Gastrocnemius medialis (tissue), 4 donors: Measurements from ENCODE around the gene PPAN. TPM values are rescaled to one million over a fixed set of nuclear protein-coding genes. Genes with fewer than 3 reads are reported as not detected.

Experiments used
- ATAC-seq, 2 donors: fragments of 150-250 bp; one replicate each; pipeline ENCODE4 v1.9.1; 2016
- DNase-seq, 2 donors: peaks; one replicate each; pipeline ENCODE4 v3.0.0-alpha.2; 2019
- H3K27ac ChIP-seq, 4 donors: fragments of 200-600 bp; sonication (generic); 1 replicate in 1 of 4; 2 replicates in 3 of 4; pipeline ENCODE4 v1.5.1; 2016 to 2018; ENCODE audit warnings: mild to moderate bottlenecking in 2 of 4, moderate library complexity in 1 of 4
- H3K27me3 ChIP-seq, 3 donors: fragments of 200-600 bp; sonication (generic) in 2 of 3; 1 replicate in 1 of 3; 2 replicates in 2 of 3; pipeline versions ENCODE4 v1.5.1 to v1.6.0; 2016 to 2019; ENCODE audit warnings: mild to moderate bottlenecking in 1 of 3, moderate library complexity in 1 of 3
- H3K36me3 ChIP-seq, 2 donors: fragments of 200-600 bp; sonication (generic) in 1 of 2; one replicate each; pipeline ENCODE4 v1.5.1; 2017 to 2018
- H3K4me1 ChIP-seq, 2 donors: fragments of 200-600 bp; sonication (generic) in 1 of 2; one replicate each; pipeline ENCODE4 v1.5.1; 2016 to 2017; ENCODE audit warnings: mild to moderate bottlenecking in 2 of 2
- H3K4me3 ChIP-seq, 4 donors: fragments of 200-600 bp; sonication (generic) in 3 of 4; 1 replicate in 1 of 4; 2 replicates in 3 of 4; pipeline ENCODE4 v1.5.1; 2016 to 2019; ENCODE audit warnings: mild to moderate bottlenecking in 2 of 4
- H3K9me3 ChIP-seq, 3 donors: fragments of 200-600 bp; sonication (generic) in 2 of 3; 1 replicate in 1 of 3; 2 replicates in 2 of 3; pipeline ENCODE4 v1.5.1; 2016 to 2019
- POLR2A ChIP-seq, 2 donors: fragments of 450-650 bp; IDR thresholded peaks; one replicate each; pipeline ENCODE4 v1.6.1; 2017; ENCODE audit warnings: antibody characterized with exemption in 2 of 2, mild to moderate bottlenecking in 2 of 2, moderate library complexity in 2 of 2
- in situ Hi-C, 4 donors: fragments of 200-750 bp; cut with MboI; loops; one replicate each; pipeline versions ENCODE4 v1.15.0 to v1.8.0; 2017; ENCODE audit warnings: low sequenced_read_pairs in 4 of 4
- intact Hi-C: fragments of 100-400 bp; cut with DNase I; formaldehyde crosslinking; loops from one replicate; pipeline ENCODE4 v1.15.1; 2023; ENCODE audit warnings: low total_unique reads
- total RNA-seq, 4 donors: library from RNA; depleted of rRNA; stranded (reverse); fragments of >200 nt; gene quantifications; one replicate each; pipeline versions ENCODE4 v1.1.0 to v1.2.3, GENCODE V29; 2016
- TF ChIP-seq, protein P1 (sequence below), 5 experiments: fragments of 450-650 bp in 3 of 5; fragments of 200-600 bp in 2 of 5; sonication (generic) in 2 of 5; IDR thresholded peaks in 4 of 5; conservative IDR thresholded peaks in 1 of 5; 1 replicate in 4 of 5; 2 replicates in 1 of 5; pipeline ENCODE4 v1.5.1; 2016 to 2019; ENCODE audit warnings: antibody characterized with exemption in 5 of 5, mild to moderate bottlenecking in 3 of 5, moderate library complexity in 3 of 5

The PPAN gene
- total RNA-seq, 4 donors from 2014 or later, result 30.5 to 42.3 (median 36.7) TPM

DNA sequence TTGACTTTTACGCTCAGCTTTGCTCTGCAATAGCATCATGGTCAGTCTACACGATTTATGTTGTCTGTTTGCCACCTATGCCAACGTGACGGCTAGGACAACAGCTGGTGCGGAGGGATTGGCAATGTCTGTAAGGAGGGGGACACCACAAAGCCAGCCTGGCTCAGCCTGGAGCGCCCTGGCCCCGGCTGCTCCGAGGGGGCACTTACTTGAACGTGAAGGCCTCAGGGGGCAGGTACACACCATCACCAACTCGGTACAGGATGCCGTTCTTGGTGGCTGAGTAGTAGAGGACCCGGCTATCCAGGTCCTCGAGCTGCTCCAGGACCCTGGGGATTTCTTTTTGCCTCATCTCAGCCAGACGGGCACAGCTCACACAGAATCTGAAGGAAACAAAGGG is 40.0 kb downstream of the PPAN start:
- Histone ChIP-seq H3K4me1 (no peaks in the 10 kb centered on the region), H3K4me3 (no peak overlapping the region), H3K36me3 (peaks cover 0 to 78% of the 10 kb centered on the region in 2 donors), H3K9me3 (no peaks in the 10 kb centered on the region), H3K27ac (no peak overlapping the region), H3K27me3 (no peaks in the 10 kb centered on the region)
- no peak for ATAC-seq
- intact Hi-C loops, result no loop called here
- no peak for DNase-seq
- TF ChIP-seq POLR2A (IDR thresholded peaks at IDR 0.05), result no peak
- TF ChIP-seq, protein P1, sequence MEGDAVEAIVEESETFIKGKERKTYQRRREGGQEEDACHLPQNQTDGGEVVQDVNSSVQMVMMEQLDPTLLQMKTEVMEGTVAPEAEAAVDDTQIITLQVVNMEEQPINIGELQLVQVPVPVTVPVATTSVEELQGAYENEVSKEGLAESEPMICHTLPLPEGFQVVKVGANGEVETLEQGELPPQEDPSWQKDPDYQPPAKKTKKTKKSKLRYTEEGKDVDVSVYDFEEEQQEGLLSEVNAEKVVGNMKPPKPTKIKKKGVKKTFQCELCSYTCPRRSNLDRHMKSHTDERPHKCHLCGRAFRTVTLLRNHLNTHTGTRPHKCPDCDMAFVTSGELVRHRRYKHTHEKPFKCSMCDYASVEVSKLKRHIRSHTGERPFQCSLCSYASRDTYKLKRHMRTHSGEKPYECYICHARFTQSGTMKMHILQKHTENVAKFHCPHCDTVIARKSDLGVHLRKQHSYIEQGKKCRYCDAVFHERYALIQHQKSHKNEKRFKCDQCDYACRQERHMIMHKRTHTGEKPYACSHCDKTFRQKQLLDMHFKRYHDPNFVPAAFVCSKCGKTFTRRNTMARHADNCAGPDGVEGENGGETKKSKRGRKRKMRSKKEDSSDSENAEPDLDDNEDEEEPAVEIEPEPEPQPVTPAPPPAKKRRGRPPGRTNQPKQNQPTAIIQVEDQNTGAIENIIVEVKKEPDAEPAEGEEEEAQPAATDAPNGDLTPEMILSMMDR (IDR thresholded peaks at IDR 0.05 in 4 of 5, conservative IDR thresholded peaks at IDR 0.05 in 1 of 5), result no peak
- in situ Hi-C loops, result no loop called here

DNA sequence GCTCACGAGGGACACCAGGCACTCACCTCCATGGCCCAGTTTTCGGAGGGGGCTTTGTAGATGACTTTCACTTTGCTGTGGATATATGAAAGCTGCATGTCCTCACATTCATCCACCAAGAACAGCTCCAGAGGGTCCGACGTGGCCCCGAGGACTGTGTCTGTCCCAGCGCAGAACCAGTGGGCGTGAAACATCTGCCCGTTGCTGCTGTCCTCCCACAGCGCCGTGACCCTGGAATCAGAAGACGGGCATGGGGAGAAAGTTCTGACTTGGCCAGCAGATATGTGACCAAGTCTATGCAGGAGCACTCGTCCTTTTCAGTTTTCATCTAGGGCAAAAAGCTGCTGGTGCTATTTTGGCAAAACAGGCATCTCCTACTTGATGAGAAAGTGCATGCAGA is 43.3 kb downstream of the PPAN start:
- Histone ChIP-seq H3K4me1 (no peaks in the 10 kb centered on the region), H3K4me3 (no peak overlapping the region), H3K27me3 (no peaks in the 10 kb centered on the region), H3K36me3 (peaks cover 0 to 62% of the 10 kb centered on the region in 2 donors), H3K9me3 (no peaks in the 10 kb centered on the region), H3K27ac (no peak overlapping the region)
- ATAC-seq (no peak), DNase-seq (no peak)
- TF ChIP-seq POLR2A (IDR thresholded peaks at IDR 0.05), result no peak
- TF ChIP-seq, protein P1 (IDR thresholded peaks at IDR 0.05 in 4 of 5, conservative IDR thresholded peaks at IDR 0.05 in 1 of 5), result no peak
- intact Hi-C loops, result no loop called here
- in situ Hi-C loops, result no loop called here

DNA sequence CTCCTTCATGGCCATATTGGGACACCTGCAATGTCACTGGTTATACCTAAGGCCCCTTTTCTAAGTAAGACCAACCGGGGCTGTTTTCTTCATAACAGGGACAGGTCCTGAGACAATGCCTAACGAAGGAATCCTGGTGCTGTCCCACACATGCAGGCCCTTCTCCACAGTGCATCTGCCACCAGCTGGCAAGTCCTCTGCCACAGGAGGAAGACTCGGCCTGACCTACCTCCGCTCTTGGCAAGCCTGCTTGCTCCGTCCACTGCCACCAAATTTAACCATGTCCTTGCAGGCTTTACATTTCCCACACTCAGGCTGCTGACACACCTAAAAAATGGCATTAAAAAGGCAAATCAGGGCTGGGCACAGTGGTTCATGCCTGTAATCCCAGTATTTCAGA is 45.4 kb downstream of the PPAN start:
- Histone ChIP-seq H3K9me3 (no peaks in the 10 kb centered on the region), H3K4me1 (no peaks in the 10 kb centered on the region), H3K4me3 (no peak overlapping the region), H3K27me3 (no peaks in the 10 kb centered on the region), H3K36me3 (peaks cover 0 to 60% of the 10 kb centered on the region in 2 donors), H3K27ac (no peak overlapping the region)
- DNase-seq (no peak), ATAC-seq (no peak)
- in situ Hi-C loops, result no loop called here
- intact Hi-C loops, result no loop called here
- TF ChIP-seq, protein P1 (IDR thresholded peaks at IDR 0.05 in 4 of 5, conservative IDR thresholded peaks at IDR 0.05 in 1 of 5), result no peak
- no peak for TF ChIP-seq POLR2A (IDR thresholded peaks at IDR 0.05)

DNA sequence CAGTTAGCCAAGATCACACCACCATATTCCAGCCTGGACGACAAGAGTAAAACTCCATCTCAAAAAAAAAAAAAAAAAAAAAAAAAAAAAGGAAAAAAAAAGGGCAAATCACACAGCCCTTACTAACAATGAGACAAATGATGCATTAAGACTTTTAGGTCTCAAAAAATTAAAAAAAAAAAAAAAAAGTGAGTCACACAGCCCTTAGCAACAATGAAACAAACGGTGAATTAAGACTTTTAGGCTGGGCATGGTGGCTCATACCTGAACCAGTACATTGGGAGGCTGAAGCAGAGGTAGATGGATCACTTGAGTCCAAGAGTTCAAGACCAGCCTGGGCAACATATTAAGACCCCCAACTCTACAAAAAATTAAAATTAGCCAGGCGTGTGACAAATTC is 45.9 kb downstream of the PPAN start:
- Histone ChIP-seq H3K27me3 (no peaks in the 10 kb centered on the region), H3K4me1 (no peaks in the 10 kb centered on the region), H3K27ac (no peak overlapping the region), H3K9me3 (no peaks in the 10 kb centered on the region), H3K4me3 (no peak overlapping the region), H3K36me3 (peaks cover 0 to 64% of the 10 kb centered on the region in 2 donors)
- no peak for ATAC-seq
- intact Hi-C loops, result no loop called here
- in situ Hi-C loops, result no loop called here
- DNase-seq, result no peak
- TF ChIP-seq POLR2A (IDR thresholded peaks at IDR 0.05), result no peak
- TF ChIP-seq, protein P1 (IDR thresholded peaks at IDR 0.05 in 4 of 5, conservative IDR thresholded peaks at IDR 0.05 in 1 of 5), result no peak

DNA sequence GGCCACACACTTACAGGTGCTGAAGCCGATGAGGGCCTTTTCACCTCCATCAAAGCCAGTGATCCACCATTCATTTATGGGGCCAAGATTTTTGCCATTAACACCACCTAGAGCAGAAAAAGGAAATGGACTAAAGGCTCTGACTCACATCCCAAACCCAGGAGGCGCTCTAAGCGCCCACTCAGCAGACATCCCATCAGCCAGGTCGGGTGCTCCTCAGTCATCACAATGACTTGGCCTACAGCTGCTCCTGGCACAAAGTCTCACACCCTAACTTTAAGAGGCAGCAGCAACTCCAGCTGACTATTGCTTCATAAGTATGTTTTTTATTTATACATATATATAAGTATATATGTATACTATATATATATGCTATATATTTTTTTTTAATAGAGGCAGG is 49.7 kb downstream of the PPAN start:
- H3K27me3 ChIP-seq, result no peaks in the 10 kb centered on the region
- intact Hi-C loops (no loop called here), in situ Hi-C loops (no loop called here)
- no peak overlapping the region for H3K4me3 ChIP-seq
- TF ChIP-seq, protein P1 (IDR thresholded peaks at IDR 0.05 in 4 of 5, conservative IDR thresholded peaks at IDR 0.05 in 1 of 5), result no peak
- no peak for TF ChIP-seq POLR2A (IDR thresholded peaks at IDR 0.05)
- DNase-seq (no peak), ATAC-seq (no peak)
- H3K36me3 ChIP-seq, result peaks cover 0 to 76% of the 10 kb centered on the region in 2 donors
- H3K9me3 ChIP-seq, result no peaks in the 10 kb centered on the region
- H3K4me1 ChIP-seq, result no peaks in the 10 kb centered on the region
- H3K27ac ChIP-seq, result no peak overlapping the region
